Breast epithelium (tissue), 3 donors: ENCODE data around the gene ADNP.

ENCODE experiments used
- POLR2A ChIP-seq: fragments of 450-650 bp; IDR thresholded peaks from one replicate; pipeline ENCODE4 v1.6.1; 2016; ENCODE audit warnings: antibody characterized with exemption, mild to moderate bottlenecking, moderate library complexity
- TF ChIP-seq, protein P1 (sequence below), 3 donors: fragments of 450-650 bp; IDR thresholded peaks; one replicate each; pipeline ENCODE4 v1.5.1; 2016 to 2017; ENCODE audit warnings: antibody characterized with exemption in 3 of 3, mild to moderate bottlenecking in 3 of 3, moderate library complexity in 3 of 3

DNA sequence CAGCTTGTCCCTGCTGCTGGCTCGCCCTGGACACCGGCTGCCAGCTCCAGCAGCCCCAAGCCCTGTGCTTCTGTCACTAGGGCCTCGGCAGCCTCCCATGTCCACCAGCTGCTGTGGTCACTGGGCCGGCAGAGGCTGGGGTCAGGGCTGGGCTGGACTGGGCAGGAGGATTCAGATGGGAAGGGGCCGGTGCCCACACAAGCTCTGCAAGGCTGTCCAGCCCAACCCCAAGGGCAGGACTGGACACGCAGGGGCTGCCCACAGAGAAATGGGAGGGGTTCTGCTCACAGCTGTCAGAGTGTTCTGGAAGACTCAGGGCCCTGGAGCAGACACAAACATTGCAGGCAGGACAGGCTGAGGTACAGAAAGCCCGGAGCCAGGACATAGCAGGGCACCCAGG, 65.6 kb downstream of the ADNP start:
- TF ChIP-seq POLR2A: no peak
- TF ChIP-seq, protein P1, sequence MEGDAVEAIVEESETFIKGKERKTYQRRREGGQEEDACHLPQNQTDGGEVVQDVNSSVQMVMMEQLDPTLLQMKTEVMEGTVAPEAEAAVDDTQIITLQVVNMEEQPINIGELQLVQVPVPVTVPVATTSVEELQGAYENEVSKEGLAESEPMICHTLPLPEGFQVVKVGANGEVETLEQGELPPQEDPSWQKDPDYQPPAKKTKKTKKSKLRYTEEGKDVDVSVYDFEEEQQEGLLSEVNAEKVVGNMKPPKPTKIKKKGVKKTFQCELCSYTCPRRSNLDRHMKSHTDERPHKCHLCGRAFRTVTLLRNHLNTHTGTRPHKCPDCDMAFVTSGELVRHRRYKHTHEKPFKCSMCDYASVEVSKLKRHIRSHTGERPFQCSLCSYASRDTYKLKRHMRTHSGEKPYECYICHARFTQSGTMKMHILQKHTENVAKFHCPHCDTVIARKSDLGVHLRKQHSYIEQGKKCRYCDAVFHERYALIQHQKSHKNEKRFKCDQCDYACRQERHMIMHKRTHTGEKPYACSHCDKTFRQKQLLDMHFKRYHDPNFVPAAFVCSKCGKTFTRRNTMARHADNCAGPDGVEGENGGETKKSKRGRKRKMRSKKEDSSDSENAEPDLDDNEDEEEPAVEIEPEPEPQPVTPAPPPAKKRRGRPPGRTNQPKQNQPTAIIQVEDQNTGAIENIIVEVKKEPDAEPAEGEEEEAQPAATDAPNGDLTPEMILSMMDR (IDR thresholded peaks at IDR 0.05): no peak
